ENCODE measurements around the gene AK5. TPM values are rescaled to one million over a fixed set of nuclear protein-coding genes. Genes with fewer than 3 reads are reported as not detected.

AK5 gene
- polyA plus RNA-seq, 3 donors: 0.34 to 0.72 (median 0.48) TPM

- Histone ChIP-seq H3K27ac (ENCODE audit: low read depth in 1 of 2, low read length in 2 of 2) (no peak overlapping the region), H2AFZ (ENCODE audit: insufficient read depth, low read depth, low read length, poor library complexity, severe bottlenecking) (no peak overlapping the region), H3K9me3 (replicated peaks in 1 of 2; ENCODE audit: control insufficient read depth in 1 of 2, insufficient read depth in 1 of 2, low read length in 2 of 2) (no peaks in the 10 kb centered on the region), H3K4me3 (replicated peaks in 1 of 3; ENCODE audit: low read depth in 2 of 3, low read length in 3 of 3) (no peak overlapping the region), H3K9ac (ENCODE audit: insufficient read depth, low read length, poor library complexity, severe bottlenecking) (no peak overlapping the region), H3K36me3 (replicated peaks in 1 of 2; ENCODE audit: control insufficient read depth in 1 of 2, insufficient read depth in 2 of 2, low read length in 2 of 2) (no peaks in the 10 kb centered on the region), H4K20me1 (ENCODE audit: insufficient read depth, low read length) (no peaks in the 10 kb centered on the region), H3K79me2 (ENCODE audit: insufficient read depth, low read length) (no peaks in the 10 kb centered on the region), H3K4me1 (ENCODE audit: control insufficient read depth in 1 of 2, insufficient read depth in 2 of 2, low read length in 2 of 2) (peaks cover 29 to 34% of the 10 kb centered on the region in 2 donors), H3K27me3 (ENCODE audit: control insufficient read depth in 2 of 2, insufficient read depth in 2 of 2, low read length in 2 of 2) (no peaks in the 10 kb centered on the region), H3K4me2 (replicated peaks; ENCODE audit: extremely low read depth, low read length, poor library complexity, severe bottlenecking) (no peak overlapping the region)
- no peak for DNase-seq
- Mint-ChIP-seq H3K4me3 (no peak overlapping the region), H3K27me3 (ENCODE audit: low read depth in 3 of 3) (peaks cover 0 to 2% (median 0%) of the 10 kb centered on the region in 3 donors), H3K27ac (no peak overlapping the region), H3K36me3 (no peaks in the 10 kb centered on the region), H3K9me3 (peaks cover 0 to 5% (median 4%) of the 10 kb centered on the region in 7 donors), H3K4me1 (peaks cover 51% of the 10 kb centered on the region)
- intact Hi-C loops (cut with micrococcal nuclease): no loop called here
- no peak for TF ChIP-seq CTCF (IDR thresholded peaks at IDR 0.05)
- WGBS (ENCODE audit: insufficient coverage): no CpG with 5 or more reads among the region's 2 CpGs
Measured at GRCh38 chr1:77471691-77472090, 189.9 kb downstream of the AK5 start.

GRCh38 chr1:77473690-77474089 is 191.9 kb downstream of the AK5 start:
- Histone ChIP-seq H3K36me3 (replicated peaks in 1 of 2; ENCODE audit: control insufficient read depth in 1 of 2, insufficient read depth in 2 of 2, low read length in 2 of 2) (no peaks in the 10 kb centered on the region), H3K4me1 (ENCODE audit: control insufficient read depth in 1 of 2, insufficient read depth in 2 of 2, low read length in 2 of 2) (peaks cover 30 to 44% of the 10 kb centered on the region in 2 donors), H3K4me2 (replicated peaks; ENCODE audit: extremely low read depth, low read length, poor library complexity, severe bottlenecking) (no peak overlapping the region), H3K9me3 (replicated peaks in 1 of 2; ENCODE audit: control insufficient read depth in 1 of 2, insufficient read depth in 1 of 2, low read length in 2 of 2) (no peaks in the 10 kb centered on the region), H4K20me1 (ENCODE audit: insufficient read depth, low read length) (no peaks in the 10 kb centered on the region), H2AFZ (ENCODE audit: insufficient read depth, low read depth, low read length, poor library complexity, severe bottlenecking) (no peak overlapping the region), H3K27me3 (ENCODE audit: control insufficient read depth in 2 of 2, insufficient read depth in 2 of 2, low read length in 2 of 2) (no peaks in the 10 kb centered on the region), H3K9ac (ENCODE audit: insufficient read depth, low read length, poor library complexity, severe bottlenecking) (no peak overlapping the region), H3K79me2 (ENCODE audit: insufficient read depth, low read length) (no peaks in the 10 kb centered on the region), H3K4me3 (replicated peaks in 1 of 3; ENCODE audit: low read depth in 2 of 3, low read length in 3 of 3) (no peak overlapping the region), H3K27ac (ENCODE audit: low read depth in 1 of 2, low read length in 2 of 2) (no peak overlapping the region)
- Mint-ChIP-seq H3K9me3 (peaks cover 4 to 9% (median 8%) of the 10 kb centered on the region in 7 donors), H3K36me3 (no peaks in the 10 kb centered on the region), H3K27me3 (ENCODE audit: low read depth in 3 of 3) (peaks cover 0 to 2% (median 0%) of the 10 kb centered on the region in 3 donors), H3K4me3 (no peak overlapping the region), H3K27ac (no peak overlapping the region), H3K4me1 (peaks cover 52% of the 10 kb centered on the region)
- intact Hi-C loops (cut with micrococcal nuclease): no loop called here
- TF ChIP-seq CTCF (IDR thresholded peaks at IDR 0.05): no peak
- DNase-seq: peak in 1 of 3 donors; percentile 14
- WGBS (ENCODE audit: insufficient coverage): no CpG with 5 or more reads among the region's 3 CpGs
